Right ventricle myocardium superior (tissue), 1 donor: ENCODE measurements around the gene KASH5. TPM values are rescaled to one million over a fixed set of nuclear protein-coding genes. Genes with fewer than 3 reads are reported as not detected.
"Not testable (repeated sequence)": the region's sequence is repeated elsewhere in the genome, so short reads cannot be mapped to it uniquely, and the experiment has no call there.

Experiments used
- ATAC-seq: fragments of 200-7000 bp; cut with Tn5 transposase; one replicate; pipeline ENCODE4 v1.9.1; 2020; ENCODE audit warnings: mild to moderate bottlenecking; ENCODE audit not compliant: poor library complexity
- DNase-seq: peaks from one replicate; pipeline ENCODE4 v3.0.0-alpha.2; 2020
- intact Hi-C: fragments of 100-400 bp; cut with DNase I; formaldehyde crosslinking; loops from one replicate; pipeline ENCODE4 v1.11.2; 2022
- total RNA-seq: library from RNA; stranded (reverse); fragmentation: NEBNext Ultra II Directional; extraction: Animal tissue kit (Norgen Biotek cat#: 25700); gene quantifications from one replicate; pipeline ENCODE4 v1.2.1, GENCODE V29; 2021
- donor health status: DM: no; HTN: yes; CAD: no; lungs with severe emphysema.

KASH5 gene
- total RNA-seq, 1 donor from 2014 or later, result not detected

- peak; percentile 67 for DNase-seq
- ATAC-seq, result peak; percentile 3
These were observed 54.3 kb downstream of the KASH5 start for GRCh38 chr19:49442354-49442753.

GRCh38 chr19:49442771-49443365 is 54.8 kb downstream of the KASH5 start:
- DNase-seq (peak; percentile 97), ATAC-seq (peak; percentile 82)
- intact Hi-C loops, result loop anchor here (2.0 to 5.0 kb wide), 2 partner anchors 50 to 216 kb away; no protein-coding TSS in a partner anchor

More at GRCh38 chr19:49442354-49442753, 54.3 kb downstream of the KASH5 start:
- intact Hi-C loops, result loop anchor here (2.0 to 5.0 kb wide), 2 partner anchors 50 to 215 kb away; no protein-coding TSS in a partner anchor

- intact Hi-C loops, result loop anchor here (2.0 to 5.0 kb wide), 2 partner anchors 51 to 216 kb away; no protein-coding TSS in a partner anchor
- ATAC-seq (peak; percentile 91), DNase-seq (peak; percentile 97)
These were observed 55.5 kb downstream of the KASH5 start for GRCh38 chr19:49443366-49444099.

GRCh38 chr19:49444100-49444700 is 56.2 kb downstream of the KASH5 start:
- not testable (repeated sequence) for DNase-seq, ATAC-seq
- intact Hi-C loops, result loop anchor here (5.0 kb wide), 1 partner anchor 217 kb away; no protein-coding TSS in a partner anchor

DNA sequence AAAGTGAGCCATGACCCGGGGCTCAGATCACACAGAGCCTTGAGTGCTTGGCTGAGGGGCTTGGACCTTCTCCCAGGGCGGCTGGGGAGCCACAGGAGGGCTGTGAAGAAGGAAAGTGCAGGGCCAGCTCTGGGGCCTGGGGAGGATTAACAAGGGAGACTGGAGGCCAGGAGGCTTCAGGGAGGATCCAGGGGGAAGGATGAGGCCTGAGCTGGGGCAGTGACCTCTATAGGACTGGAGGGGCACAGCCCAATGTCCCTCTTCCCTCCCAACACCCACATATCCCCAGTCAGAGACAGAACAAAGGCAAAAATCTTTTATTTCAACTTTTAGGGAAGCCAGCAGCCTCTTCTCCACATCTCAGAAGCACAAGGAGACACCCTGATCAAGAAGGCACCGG is 57.9 kb downstream of the KASH5 start:
- intact Hi-C loops, result no loop called here
- no peak for ATAC-seq
- DNase-seq, result no peak

GRCh38 chr19:49447485-49448431 is 59.7 kb downstream of the KASH5 start:
- intact Hi-C loops, result no loop called here
- ATAC-seq, result no peak
- peak; percentile 71 for DNase-seq

- DNase-seq (no peak), ATAC-seq (no peak)
- intact Hi-C loops, result no loop called here
These were observed 60.4 kb downstream of the KASH5 start for GRCh38 chr19:49448432-49448786.

DNA sequence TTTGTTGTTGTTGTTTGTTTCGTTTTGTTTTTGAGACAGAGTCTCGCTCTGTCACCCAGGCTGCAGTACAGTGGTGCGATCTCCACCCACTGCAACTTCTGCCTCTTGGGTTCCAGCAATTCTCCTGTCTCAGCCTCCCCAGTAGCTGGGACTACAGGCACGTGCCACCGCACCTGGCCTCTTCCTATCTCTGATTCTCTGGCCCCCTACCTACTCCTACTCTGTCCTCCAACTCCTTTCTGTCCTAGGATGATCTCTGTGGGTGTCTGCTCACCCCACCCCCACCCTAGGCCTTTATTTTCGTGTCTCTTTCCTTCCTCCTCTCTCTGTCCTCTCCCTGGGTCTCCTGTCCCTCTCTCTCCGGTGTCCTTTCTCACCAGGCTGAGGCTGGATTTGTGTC is 62.4 kb downstream of the KASH5 start:
- DNase-seq, result no peak
- intact Hi-C loops, result no loop called here
- ATAC-seq, result no peak

- ATAC-seq, result peak; percentile 78
- DNase-seq, result peak; percentile 98
- intact Hi-C loops, result no loop called here
These were observed 63.6 kb downstream of the KASH5 start, which contains the start of gene PIH1D1 for GRCh38 chr19:49451430-49452181. PIH1D1 (minus strand) TSS chr19:49451814; CDS start chr19:49451574, 240 bp downstream.

- ATAC-seq (peak; percentile 92), DNase-seq (peak; percentile 99)
- intact Hi-C loops, result no loop called here
These were observed 65.1 kb downstream of the KASH5 start, which contains the start of gene ALDH16A1 for GRCh38 chr19:49453013-49453756. ALDH16A1 (plus strand) TSS chr19:49453225; CDS start chr19:49453332, 107 bp downstream.

DNA sequence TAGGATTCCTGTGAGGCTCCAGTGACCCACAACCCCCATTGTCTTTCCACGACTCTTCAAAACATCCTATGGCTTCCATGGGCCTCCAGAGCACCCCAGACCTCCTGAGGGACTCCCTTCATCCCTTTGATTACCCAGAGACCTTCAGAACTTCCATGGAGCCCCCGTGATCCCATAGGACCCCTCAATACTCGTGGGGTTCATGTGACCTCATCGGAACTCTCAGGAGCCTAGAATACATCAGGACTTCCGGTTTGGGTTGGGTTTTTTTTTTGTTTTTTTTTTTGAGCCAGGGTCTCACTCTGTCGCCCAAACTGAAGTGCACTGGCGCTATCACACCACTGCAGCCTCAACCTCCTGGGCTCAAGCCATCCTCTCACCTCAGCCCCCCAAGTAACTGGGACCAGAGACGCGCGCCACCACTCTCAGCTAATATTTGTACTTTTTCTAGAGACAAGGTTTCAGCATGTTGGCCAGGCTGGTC is 65.8 kb downstream of the KASH5 start:
- intact Hi-C loops, result no loop called here
- ATAC-seq (no peak), DNase-seq (no peak)

- no peak for DNase-seq
- no peak for ATAC-seq
- intact Hi-C loops, result no loop called here
These were observed 67.7 kb downstream of the KASH5 start for GRCh38 chr19:49455773-49456172.

DNA sequence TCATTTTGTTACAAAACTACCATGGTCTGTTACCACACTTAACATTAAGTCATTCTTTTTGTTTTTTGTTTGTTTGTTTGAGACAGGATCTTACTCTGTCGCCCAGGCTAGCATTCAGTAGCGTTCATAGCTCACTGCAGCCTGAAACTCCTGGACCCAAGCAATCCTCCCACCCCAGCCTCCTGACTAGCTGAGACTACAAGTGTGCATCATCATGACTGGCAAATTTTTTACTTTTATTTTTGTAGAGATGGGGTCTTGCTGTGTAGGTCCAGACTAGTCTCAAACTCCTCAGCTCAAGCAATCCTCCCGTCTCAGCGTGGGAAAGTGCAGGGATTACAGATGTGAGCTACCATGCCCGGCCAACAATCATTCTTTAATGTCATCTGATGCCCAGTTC is 68.3 kb downstream of the KASH5 start:
- no peak for ATAC-seq
- DNase-seq, result no peak
- intact Hi-C loops, result no loop called here

GRCh38 chr19:49458567-49458903 is 70.5 kb downstream of the KASH5 start:
- DNase-seq (no peak), ATAC-seq (no peak)
- intact Hi-C loops, result no loop called here

DNA sequence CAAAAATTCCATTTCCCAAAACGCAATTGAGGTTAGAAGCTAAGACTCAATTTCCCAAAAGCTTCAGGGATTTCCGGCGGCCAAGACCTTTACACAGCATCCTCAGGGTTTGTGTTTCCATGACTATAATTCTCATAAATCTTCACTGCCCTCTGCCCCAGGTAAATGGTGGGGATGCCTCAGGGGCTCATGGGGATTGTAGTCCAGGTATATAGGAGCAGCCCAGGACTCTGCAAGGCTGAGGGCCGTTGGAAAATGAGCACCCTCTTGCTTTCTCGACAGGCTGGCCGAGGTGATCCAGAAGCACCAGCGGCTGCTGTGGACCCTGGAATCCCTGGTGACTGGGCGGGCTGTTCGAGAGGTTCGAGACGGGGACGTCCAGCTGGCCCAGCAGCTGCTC is 71.3 kb downstream of the KASH5 start:
- ATAC-seq (no peak), DNase-seq (no peak)
- intact Hi-C loops, result no loop called here

DNA sequence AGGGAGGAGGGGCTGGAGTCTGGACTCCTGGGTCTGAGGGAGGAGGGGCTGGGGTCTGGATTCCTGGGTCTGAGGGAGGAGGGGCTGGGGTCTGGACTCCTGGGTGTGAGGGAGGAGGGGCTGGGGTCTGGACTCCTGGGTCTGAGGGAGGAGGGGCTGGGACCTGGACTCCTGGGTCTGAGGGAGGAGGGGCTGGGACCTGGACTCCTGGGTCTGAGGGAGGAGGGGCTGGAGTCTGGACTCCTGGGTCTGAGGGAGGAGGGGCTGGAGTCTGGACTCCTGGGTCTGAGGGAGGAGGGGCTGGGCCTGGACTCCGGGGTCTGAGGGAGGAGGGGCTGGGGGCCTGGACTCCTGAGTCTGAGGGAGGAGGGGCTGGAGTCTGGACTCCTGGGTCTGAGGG is 73.1 kb downstream of the KASH5 start:
- ATAC-seq, DNase-seq, intact Hi-C loops: not testable (repeated sequence)

GRCh38 chr19:49461656-49462055 is 73.6 kb downstream of the KASH5 start:
- ATAC-seq (no peak), DNase-seq (no peak)
- intact Hi-C loops, result no loop called here
